ENCODE results near the gene CADM4. TPM values are rescaled to one million over a fixed set of nuclear protein-coding genes. Genes with fewer than 3 reads are reported as not detected.

CADM4 gene
- polyA plus RNA-seq, 1 of the 3 experiments (the other 2 are of a cell fraction), result 28.9 TPM

DNA sequence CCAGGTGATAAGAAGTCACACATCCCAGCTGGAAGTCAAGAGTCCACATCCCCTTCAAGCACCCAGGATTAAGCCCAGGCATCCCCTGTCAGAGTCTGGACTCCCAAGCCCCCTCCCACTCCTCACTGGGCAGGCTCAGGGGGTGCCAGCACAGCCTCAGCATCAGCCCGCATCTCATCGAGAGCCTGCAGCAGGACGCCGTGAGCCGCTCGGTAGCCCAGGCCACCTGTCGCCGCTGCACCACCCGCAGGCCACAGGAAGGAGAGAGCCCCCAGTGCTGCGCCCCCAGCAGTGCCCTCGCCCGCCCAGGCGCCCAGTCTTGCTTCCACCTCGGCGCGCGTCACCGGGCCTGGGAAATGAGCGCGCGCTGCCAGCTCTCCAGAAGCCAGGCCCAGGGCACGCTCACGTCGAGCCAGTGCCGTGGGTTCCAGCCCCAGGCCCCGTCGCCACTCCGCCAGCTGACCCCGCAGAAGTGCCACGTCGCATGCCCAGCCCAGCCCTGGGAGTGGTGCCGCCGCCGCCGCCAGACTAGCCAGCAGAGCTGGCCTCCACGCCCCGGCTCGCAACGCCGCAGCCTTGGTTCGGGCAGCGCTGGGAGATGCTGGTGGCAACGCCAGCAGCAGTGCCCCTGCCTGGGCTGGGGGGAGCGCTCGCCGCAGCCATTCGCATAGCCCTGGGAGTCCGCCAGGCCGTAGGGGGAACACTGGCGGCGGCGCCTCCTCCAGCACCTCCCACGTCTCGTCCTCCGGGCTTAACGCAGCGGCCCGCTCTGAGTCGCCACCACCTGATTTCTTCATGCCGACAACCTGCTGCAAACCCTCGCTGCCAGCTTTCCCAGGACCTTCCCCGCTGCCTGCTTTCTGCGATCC, 47.5 kb downstream of the CADM4 start:
- Histone ChIP-seq H3K4me2 (no peak overlapping the region), H3K79me2 (ENCODE audit: insufficient read depth) (peaks cover 59% of the 10 kb centered on the region), H2AFZ (ENCODE audit: low read depth) (no peak overlapping the region), H3K4me1 (ENCODE audit: control insufficient read depth in 1 of 2, insufficient read depth in 2 of 2, low read depth in 1 of 2, low read length in 1 of 2) (peaks cover 8 to 14% of the 10 kb centered on the region in 2 experiments; a peak in 2 of 4 replicates), H3F3A (replicated peaks; ENCODE audit: insufficient read depth) (peaks cover 12% of the 10 kb centered on the region), H3K27ac (ENCODE audit: low read depth in 2 of 2, low read length in 1 of 2) (no peak overlapping the region), H3K9me2 (no peaks in the 10 kb centered on the region), H3K9ac (no peak overlapping the region), H3K27me3 (ENCODE audit: insufficient read depth) (no peaks in the 10 kb centered on the region), H4K20me1 (ENCODE audit: insufficient read depth) (peaks cover 9% of the 10 kb centered on the region; the same call in 1 of the 2 replicates), H3K9me3 (no peaks in the 10 kb centered on the region), H3K4me3 (ENCODE audit: low read depth in 2 of 2, low read length in 1 of 2) (no peak overlapping the region), H3K36me3 (replicated peaks in 1 of 2; ENCODE audit: control insufficient read depth in 1 of 2, insufficient read depth in 2 of 2, low read length in 1 of 2) (peaks cover 18 to 36% of the 10 kb centered on the region in 2 experiments)
- WGBS (ENCODE audit: low lambda C conversion rate), result 97% methylated on average over 33 of the region's 63 CpGs
- ChIA-PET CTCF (interaction anchor here (1.0 to 6.6 kb wide), 3 partner anchors 32 to 72 kb away, joined by 3 to 104 read pairs (median 6); no protein-coding TSS in a partner anchor), POLR2A (no interaction called here)
- TF ChIP-seq, protein P1, sequence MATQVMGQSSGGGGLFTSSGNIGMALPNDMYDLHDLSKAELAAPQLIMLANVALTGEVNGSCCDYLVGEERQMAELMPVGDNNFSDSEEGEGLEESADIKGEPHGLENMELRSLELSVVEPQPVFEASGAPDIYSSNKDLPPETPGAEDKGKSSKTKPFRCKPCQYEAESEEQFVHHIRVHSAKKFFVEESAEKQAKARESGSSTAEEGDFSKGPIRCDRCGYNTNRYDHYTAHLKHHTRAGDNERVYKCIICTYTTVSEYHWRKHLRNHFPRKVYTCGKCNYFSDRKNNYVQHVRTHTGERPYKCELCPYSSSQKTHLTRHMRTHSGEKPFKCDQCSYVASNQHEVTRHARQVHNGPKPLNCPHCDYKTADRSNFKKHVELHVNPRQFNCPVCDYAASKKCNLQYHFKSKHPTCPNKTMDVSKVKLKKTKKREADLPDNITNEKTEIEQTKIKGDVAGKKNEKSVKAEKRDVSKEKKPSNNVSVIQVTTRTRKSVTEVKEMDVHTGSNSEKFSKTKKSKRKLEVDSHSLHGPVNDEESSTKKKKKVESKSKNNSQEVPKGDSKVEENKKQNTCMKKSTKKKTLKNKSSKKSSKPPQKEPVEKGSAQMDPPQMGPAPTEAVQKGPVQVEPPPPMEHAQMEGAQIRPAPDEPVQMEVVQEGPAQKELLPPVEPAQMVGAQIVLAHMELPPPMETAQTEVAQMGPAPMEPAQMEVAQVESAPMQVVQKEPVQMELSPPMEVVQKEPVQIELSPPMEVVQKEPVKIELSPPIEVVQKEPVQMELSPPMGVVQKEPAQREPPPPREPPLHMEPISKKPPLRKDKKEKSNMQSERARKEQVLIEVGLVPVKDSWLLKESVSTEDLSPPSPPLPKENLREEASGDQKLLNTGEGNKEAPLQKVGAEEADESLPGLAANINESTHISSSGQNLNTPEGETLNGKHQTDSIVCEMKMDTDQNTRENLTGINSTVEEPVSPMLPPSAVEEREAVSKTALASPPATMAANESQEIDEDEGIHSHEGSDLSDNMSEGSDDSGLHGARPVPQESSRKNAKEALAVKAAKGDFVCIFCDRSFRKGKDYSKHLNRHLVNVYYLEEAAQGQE (IDR thresholded peaks at IDR 0.05; ENCODE audit: low read depth, low read length), result no peak
- TF ChIP-seq JUND (IDR thresholded peaks at IDR 0.05), result no peak
- TF ChIP-seq FOXJ3 (CRISPR knock-in tag; IDR thresholded peaks at IDR 0.05), result no peak
- no peak for TF ChIP-seq NRF1 (IDR thresholded peaks at IDR 0.05; ENCODE audit: low read depth, low read length)
- TF ChIP-seq RXRA (IDR thresholded peaks at IDR 0.05; ENCODE audit: borderline replicate concordance, low read depth), result no peak
- TF ChIP-seq YY1 (IDR thresholded peaks at IDR 0.05; ENCODE audit: low read depth), result no peak
- no peak for TF ChIP-seq USF1 (IDR thresholded peaks at IDR 0.05; ENCODE audit: borderline replicate concordance, low read depth)
- no peak for TF ChIP-seq CTCF (IDR thresholded peaks at IDR 0.05)
- TF ChIP-seq FOXM1 (IDR thresholded peaks at IDR 0.05; ENCODE audit: low read depth), result no peak
- TF ChIP-seq EZH2phosphoT487 (IDR thresholded peaks at IDR 0.05; ENCODE audit: borderline replicate concordance, low read depth), result no peak
- no peak for TF ChIP-seq TCF12 (IDR thresholded peaks at IDR 0.05)
- no peak for TF ChIP-seq ELF1 (IDR thresholded peaks at IDR 0.05)
- TF ChIP-seq RAD21 (IDR thresholded peaks at IDR 0.05; ENCODE audit: low read length), result no peak
- TF ChIP-seq SIN3A (IDR thresholded peaks at IDR 0.05; ENCODE audit: borderline replicate concordance, low read depth, low read length), result no peak
- no peak for TF ChIP-seq CHD2 (IDR thresholded peaks at IDR 0.05; ENCODE audit: low read length, partially characterized antibody)
- no peak for TF ChIP-seq ZBTB33 (IDR thresholded peaks at IDR 0.05; ENCODE audit: borderline replicate concordance, low read depth)
- TF ChIP-seq TAF1 (IDR thresholded peaks at IDR 0.05; ENCODE audit: borderline replicate concordance, low read depth, low read length), result no peak
- no peak for TF ChIP-seq POLR2AphosphoS5 (IDR thresholded peaks at IDR 0.05; ENCODE audit: low read depth, low read length)
- no peak for DNase-seq
